IPS-NIHi11 (cell line): ENCODE data around the gene PDF.

Experiments
- DNase-seq: peaks from one replicate; pipeline ENCODE4 v3.0.0; 2012; ENCODE audit warnings: mixed read lengths, low spot score

Gene PDF

DNA sequence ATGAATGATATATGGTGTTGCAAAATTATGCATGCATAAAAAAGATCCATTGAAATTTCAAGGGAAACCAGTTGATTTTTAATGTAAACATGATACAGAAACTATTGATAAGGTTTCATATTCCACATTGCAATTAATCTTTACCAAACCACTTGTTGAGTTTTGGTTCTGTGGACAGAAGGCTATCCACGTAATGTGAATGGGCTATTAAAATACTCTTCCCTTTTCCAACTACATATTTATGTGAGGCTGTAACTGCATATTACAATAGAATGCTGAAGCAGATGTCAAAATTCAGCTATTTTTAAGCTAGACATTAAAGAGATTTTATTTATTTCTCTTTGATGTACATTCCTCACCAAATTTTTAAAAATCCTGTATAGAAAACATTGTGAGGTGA is 53.0 kb downstream of the PDF start:
- no peak for DNase-seq
